GM19099 (cell line): ENCODE measurements around the gene CCDC146.

ENCODE experiments used
- POLR2A ChIP-seq: IDR thresholded peaks from 3 replicates; pipeline ENCODE4 v1.6.1; 2011; ENCODE audit warnings: low read depth; ENCODE audit not compliant: insufficient read length; ENCODE audit errors: extremely low read depth

Gene CCDC146

DNA sequence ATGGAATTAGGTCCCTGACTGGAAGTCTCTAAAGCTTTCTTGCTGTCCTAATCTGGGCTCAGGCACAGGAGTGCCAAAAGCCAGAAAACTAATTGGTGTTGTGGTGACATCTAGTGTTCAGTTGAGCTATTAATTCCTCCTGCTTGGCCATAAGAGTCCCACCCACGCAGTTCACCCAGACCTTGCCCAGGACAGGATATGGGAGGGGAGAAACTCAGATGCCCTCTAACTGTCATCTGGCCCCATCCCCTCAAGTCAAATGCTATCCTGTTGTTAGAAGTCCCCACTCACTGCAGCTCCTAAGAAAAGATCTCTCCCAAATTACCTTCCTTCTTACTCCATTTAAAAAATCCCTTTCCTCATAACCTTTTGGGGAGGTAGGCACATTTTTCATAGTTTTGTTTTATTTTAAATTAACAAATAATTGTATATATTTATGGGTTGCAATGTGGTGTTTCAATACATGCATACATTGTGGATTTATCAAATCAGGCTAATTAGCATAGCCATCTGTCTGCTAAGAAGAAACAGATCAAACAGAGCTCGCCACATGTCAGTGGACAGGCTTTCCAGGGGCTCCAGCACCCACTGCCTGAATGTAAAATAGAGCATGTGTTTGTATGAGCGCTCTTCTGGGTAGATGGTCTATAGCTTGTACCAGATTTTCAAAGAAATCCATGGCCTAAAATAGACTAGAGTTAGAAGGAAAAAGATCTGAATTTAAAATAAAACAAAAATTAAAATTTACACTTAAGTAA is 209.7 kb downstream of the CCDC146 start:
- no peak for TF ChIP-seq POLR2A

DNA sequence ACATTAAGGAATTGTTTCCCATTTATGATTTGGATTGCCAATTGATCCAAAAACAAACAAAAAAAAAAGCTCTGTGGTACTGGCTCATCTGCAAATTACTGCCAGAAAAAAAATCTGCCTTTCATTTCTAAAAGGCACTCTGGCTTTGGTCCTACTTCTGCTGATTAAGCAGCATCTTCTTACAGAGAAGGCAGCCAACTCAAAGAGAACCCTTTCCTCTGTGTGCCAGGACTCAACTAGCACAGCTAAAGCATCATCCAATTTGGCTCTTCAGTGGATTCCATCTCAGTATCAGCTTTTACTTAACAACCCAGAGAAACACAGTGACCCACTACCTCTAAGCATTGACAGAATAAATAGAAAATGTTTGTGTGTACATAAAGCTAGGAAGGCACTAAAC is 213.2 kb downstream of the CCDC146 start:
- TF ChIP-seq POLR2A, result no peak

DNA sequence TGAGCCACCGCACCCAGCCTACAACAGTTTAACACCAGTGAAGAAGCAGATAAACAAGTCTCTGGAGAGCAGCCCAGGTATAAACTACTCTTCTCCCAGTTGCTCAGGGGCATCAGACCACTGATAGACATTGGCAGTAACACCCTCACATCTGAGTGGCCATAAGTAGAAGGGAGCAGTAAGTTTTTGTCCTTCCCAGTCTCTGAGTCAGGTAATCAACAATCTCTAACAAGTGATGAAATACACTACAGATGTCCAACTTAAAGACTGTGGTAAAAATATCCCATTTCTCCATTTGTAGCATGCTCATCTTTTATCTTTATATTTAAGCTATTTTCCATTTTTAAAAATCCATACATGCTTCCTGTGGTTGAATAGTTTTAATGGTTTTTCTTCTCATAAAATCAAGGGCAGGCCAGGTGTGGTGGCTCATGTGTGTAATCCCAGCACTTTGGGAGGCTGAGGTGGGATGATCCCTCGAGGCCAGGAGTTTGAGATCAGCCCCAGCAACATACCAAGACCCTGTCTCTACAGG is 215.1 kb downstream of the CCDC146 start:
- TF ChIP-seq POLR2A, result no peak

DNA sequence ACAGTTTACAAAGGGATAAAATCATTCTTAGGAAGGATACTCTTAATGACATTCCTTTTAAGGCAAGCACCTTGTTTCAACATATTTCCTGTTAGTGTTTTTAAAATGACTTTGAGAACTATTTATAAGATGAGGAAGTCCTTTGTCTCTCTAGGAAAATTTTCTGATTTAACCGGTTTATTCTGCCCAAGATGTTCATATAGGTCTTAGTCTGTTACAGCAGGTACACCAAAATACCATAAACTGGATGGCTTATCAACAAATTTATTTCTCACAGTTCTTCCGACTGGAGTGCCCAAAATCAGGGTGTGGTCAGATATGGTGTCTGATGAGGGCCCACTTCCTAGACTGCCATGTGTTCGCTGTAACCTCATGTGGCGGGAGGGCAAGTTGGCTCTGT is 215.8 kb downstream of the CCDC146 start:
- TF ChIP-seq POLR2A, result no peak

DNA sequence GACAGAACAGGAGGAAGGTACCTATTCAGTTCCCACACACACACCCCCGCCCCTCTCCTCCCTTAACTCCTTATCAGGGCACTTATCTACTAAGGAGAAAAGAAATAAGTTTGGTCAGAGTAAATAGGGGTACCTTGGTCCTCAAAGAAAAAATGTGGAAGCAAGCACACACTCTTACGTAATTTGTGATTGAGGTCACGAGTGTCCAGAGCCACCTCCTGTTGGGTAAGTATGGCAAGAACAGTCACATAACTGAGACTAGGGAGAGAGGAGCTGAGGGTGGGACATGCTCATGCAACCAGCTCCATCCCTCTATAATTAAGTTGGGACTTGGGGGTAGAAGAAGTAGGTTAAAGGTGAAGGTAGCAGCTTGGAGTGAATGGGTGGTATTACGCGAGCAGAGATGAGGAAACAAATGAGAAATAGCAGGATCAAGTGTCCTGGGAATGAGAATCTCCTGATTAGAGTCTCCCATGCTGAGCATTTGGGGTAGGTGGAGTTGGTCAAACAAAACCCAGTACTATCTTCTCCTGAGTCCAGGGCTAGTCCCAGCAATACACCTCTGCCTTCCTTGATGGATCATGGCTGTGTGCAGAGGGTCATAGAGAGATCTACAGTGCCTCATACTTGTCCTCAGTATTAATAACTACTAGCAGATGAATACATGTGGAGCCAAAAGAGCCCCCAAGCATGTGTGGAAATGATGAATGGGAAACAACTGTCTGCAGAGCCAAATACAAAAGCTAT is 216.6 kb downstream of the CCDC146 start:
- no peak for TF ChIP-seq POLR2A

DNA sequence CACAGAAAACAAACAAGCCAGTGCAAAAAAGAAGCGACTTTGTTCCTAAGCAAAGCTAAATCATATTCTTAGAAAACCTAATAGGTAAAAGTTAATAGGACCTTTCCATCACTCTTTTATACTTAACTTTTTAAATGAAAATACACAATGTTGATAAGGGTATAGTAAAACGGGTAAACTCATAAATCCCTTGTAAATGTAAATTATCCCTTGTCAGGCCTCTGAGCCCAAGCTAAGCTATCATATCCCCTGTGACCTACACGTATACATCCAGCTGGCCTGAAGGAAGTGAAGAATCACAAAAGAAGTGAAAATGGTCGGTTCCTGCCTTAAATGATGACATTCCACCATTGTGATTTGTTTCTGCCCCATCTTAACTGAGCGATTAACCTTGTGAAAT is 217.3 kb downstream of the CCDC146 start:
- TF ChIP-seq POLR2A, result no peak
